ENCODE data around the gene DZIP1L.

DNA sequence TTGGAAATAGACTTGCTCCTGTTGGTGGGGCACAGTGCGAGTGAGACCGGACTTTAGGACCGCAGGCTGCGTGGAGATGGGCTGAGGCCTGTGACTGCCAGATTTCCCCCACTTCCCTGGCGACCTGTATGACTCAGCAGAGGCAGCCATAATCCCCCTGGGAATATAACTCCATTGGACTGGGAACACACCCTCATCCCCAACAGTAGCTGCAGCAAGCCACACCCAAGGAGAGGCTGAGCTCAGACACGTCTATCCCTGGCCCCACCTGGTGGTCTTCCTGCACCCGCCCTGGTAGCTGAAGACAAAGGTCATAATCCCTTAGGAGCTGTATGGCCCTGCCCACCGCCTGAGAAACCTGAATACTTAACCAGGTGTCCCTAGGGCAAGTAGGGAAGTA lies 42.6 kb downstream of the DZIP1L start:
- TF ChIP-seq, protein P1, sequence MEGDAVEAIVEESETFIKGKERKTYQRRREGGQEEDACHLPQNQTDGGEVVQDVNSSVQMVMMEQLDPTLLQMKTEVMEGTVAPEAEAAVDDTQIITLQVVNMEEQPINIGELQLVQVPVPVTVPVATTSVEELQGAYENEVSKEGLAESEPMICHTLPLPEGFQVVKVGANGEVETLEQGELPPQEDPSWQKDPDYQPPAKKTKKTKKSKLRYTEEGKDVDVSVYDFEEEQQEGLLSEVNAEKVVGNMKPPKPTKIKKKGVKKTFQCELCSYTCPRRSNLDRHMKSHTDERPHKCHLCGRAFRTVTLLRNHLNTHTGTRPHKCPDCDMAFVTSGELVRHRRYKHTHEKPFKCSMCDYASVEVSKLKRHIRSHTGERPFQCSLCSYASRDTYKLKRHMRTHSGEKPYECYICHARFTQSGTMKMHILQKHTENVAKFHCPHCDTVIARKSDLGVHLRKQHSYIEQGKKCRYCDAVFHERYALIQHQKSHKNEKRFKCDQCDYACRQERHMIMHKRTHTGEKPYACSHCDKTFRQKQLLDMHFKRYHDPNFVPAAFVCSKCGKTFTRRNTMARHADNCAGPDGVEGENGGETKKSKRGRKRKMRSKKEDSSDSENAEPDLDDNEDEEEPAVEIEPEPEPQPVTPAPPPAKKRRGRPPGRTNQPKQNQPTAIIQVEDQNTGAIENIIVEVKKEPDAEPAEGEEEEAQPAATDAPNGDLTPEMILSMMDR (IDR thresholded peaks at IDR 0.05): no peak
- TF ChIP-seq POLR2A (IDR thresholded peaks at IDR 0.05; ENCODE audit: low read length) (no peak), BHLHE40 (IDR thresholded peaks at IDR 0.05; ENCODE audit: low read depth, low read length) (no peak)
